ENCODE data around the gene PTGES3L. TPM values are rescaled to one million over a fixed set of nuclear protein-coding genes. Genes with fewer than 3 reads are reported as not detected.

The PTGES3L gene
- total RNA-seq: 1 to 10 TPM; 1.1 to 3.6 TPM

- Mint-ChIP-seq H3K27ac (peak within 1 kb of the TSS; percentile 85 to 98), H3K9me3 (no peaks in the 10 kb centered on the region), H3K36me3 (peaks cover 9 to 26% of the 10 kb centered on the region in 2 donors)
- DNase-seq (ENCODE audit: low spot score in 2 of 2): peak; percentile 27 to 66
- ATAC-seq: peak; percentile 76 to 83
These were observed at the start of gene PTGES3L for GRCh38 chr17:42979511-42980273. Gene PTGES3L (minus strand): TSS chr17:42980080. CDS start chr17:42980053, 27 bp downstream.

- H3K36me3 Mint-ChIP-seq: no peaks in the 10 kb centered on the region
- no peak for ATAC-seq
- H3K9me3 Mint-ChIP-seq: no peaks in the 10 kb centered on the region
These were observed 48.5 kb upstream of the PTGES3L start for GRCh38 chr17:43028221-43028861.

DNA sequence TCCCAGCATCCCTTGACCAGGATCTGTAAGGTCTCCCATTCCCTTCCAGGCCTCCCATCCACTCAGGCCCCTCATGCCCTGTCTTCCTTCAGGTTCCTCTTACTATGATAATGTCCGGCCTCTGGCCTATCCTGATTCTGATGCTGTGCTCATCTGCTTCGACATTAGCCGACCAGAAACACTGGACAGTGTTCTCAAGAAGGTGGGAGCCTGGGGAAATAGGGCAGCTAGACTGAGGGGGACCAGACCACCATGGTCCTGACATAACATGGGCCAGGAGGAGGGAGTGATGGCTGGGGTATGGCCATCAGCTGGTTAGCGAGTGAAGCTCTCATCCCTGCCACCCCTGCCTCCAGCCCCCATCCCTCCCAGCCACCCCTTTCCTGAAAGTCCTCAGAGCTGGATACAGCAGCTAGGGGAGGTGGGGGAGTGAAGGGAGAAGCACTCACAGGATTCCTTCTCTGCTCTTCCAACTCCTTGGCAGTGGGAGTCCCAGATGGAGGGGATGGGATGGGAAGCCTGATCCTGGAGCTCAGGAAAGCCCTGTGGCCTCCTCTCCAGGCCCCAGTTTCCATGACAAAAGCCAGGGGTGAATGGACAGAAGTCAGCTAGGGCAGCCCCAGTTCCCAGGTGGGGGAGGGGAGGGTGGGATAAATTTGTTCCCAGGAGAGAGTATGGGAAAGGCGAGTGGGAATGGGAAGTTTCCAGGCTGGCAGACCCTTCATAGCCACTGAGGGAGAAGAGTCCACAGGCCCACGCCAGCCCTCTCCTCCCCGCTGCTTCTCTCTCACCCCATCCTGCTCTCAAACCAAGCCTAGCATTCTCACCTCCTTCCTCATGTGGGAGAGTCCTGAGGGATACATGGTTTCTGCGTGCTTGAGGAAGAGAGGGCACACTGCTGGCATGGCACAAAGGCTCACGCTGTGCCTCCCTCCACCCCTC lies 47.5 kb upstream of the PTGES3L start:
- Mint-ChIP-seq H3K9me3 (no peaks in the 10 kb centered on the region), H3K36me3 (no peaks in the 10 kb centered on the region), H3K27ac (peak overlapping the region in 1 of 2 donors; percentile 16)
- DNase-seq (ENCODE audit: low spot score in 2 of 2): no peak
- ATAC-seq: no peak

More at GRCh38 chr17:43028221-43028861, 48.5 kb upstream of the PTGES3L start:
- no peak for DNase-seq (ENCODE audit: low spot score in 2 of 2)
- H3K27ac Mint-ChIP-seq: peak overlapping the region in 1 of 2 donors; percentile 79

DNA sequence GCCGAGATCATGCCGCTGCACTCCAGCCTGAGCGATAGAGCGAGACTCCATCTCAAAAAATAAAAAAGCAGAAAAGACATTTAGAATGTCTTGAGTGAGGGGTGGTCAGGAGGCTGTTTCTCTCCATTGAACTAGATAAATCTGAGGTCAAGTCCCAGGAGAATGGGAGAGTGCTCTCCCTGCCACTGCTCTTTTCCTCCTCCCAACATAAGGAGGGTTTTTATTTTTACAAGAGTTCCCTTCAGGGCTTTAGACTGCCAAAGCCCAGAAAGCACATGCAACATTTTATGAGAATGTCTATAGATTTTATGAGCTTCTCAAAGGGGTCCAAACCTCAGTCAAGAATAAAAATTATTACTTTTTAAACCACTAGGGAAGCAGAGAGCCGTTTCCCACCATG lies 46.7 kb upstream of the PTGES3L start:
- DNase-seq (ENCODE audit: low spot score in 2 of 2) (no peak), ATAC-seq (no peak)
- Mint-ChIP-seq H3K36me3 (no peaks in the 10 kb centered on the region), H3K27ac (no peak overlapping the region), H3K9me3 (no peaks in the 10 kb centered on the region)

DNA sequence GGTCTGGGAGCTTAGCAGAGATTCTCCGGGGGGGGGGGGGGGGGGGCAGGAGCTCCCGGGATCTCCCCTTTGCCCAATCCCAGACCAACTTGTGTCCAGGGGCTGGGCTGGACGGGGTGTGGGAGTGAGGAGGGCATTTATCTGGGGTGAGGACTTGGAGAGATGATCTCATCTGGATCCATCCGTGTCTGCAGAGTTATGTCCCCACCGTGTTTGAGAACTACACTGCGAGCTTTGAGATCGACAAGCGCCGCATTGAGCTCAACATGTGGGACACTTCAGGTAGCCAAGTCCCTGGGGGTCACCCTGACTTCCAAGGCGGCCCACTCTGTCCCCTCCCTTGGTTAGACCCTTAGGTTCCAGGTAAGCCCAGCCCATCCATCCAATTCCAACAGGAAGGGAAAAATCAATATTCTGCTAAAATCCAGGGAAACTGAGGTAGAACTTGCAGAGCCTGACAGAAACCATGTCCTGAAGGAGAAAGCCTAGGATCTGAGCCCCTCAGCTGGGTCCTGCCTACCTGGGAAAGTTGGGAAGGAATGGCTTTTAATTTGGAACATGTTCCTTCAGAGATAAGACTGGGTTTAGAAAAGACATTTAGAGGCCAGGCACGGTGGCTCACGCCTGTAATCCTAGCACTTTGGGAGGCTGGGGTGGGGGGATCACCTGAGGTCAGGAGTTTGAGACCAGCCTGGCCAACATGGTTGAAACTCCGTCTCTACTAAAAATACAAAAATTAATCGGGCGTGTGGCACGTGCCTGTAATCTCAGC lies 46.1 kb upstream of the PTGES3L start:
- H3K36me3 Mint-ChIP-seq: no peaks in the 10 kb centered on the region
- no peak overlapping the region for H3K27ac Mint-ChIP-seq
- no peak for DNase-seq (ENCODE audit: low spot score in 2 of 2)
- ATAC-seq: no peak
- H3K9me3 Mint-ChIP-seq: no peaks in the 10 kb centered on the region

DNA sequence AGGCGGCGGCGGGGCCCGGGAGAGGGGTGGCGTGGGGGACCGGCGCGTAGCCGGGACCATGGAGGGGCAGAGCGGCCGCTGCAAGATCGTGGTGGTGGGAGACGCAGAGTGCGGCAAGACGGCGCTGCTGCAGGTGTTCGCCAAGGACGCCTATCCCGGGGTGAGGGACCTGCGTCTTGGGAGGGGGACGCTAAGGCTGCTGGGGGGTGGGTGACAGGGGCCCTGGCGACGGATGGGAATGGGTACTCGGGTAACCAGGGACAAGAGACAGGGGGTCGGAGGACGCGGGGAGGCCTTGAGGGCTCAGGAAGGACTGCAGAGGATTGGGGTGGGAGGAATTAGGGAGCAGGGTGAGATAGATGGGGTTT lies 45.4 kb upstream of the PTGES3L start:
- Mint-ChIP-seq H3K36me3 (no peaks in the 10 kb centered on the region), H3K9me3 (no peaks in the 10 kb centered on the region), H3K27ac (peak overlapping the region; percentile 48 to 50)
- DNase-seq (ENCODE audit: low spot score in 2 of 2) (no peak), ATAC-seq (no peak)

DNA sequence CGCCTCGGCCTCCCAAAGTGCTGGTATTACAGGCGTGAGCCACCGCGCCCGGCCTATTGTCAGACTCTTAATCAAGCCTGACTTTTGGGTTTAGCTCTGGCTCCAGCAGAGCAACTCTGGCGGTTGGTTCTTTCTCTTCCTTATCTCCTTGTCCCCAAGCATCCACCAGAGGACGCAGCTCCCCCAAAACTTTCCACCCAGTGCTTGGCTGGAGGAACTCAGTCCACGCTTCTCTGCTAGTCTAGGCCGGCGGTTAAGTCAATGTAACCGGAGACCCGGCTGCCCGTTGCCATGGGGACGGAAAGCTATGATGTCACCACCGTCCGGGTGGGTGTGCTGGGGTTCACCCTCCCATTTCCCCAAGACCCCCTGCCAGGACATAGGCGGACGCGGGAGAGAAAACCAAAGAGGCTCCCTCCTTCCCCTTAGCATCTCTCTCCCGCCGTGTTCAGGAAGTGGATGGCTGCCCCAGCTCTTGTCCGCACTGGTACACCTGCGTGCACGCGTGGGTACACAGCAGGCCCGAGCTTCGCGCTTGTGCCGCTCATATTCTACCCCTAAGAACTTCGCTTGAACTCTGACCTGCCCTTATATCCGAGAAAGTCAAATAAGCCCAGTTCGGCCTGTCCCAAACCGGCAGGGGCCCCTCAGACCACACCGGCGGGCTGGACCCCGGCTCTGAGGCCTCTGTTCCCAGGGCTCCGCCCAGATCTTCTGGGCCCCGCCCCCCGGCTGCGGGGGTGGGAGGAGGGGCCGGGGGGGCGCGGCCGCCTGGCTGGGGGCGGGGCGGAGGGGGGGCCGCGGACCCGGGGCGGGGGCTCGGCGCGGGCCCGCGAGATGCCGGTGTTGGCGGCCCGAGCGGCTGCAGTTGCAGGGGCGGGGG lies 44.8 kb upstream of the PTGES3L start, which contains the start of gene RND2:
TSS of gene RND2 (plus strand) at position 825 of the 883 bp plus-strand sequence. CDS start 117 bp downstream, outside the sequence.
- ATAC-seq (peak; percentile 66 to 67), DNase-seq (ENCODE audit: low spot score in 2 of 2) (peak; percentile 75 to 78)
- no peaks in the 10 kb centered on the region for H3K36me3 Mint-ChIP-seq
- peak within 1 kb of the TSS; percentile 48 to 96 for H3K27ac Mint-ChIP-seq
- no peaks in the 10 kb centered on the region for H3K9me3 Mint-ChIP-seq

- Mint-ChIP-seq H3K36me3 (no peaks in the 10 kb centered on the region), H3K9me3 (no peaks in the 10 kb centered on the region), H3K27ac (peak within 1 kb of the TSS in 1 of 2 donors; percentile 94)
- DNase-seq (ENCODE audit: low spot score in 2 of 2) (peak; percentile 68 to 70), ATAC-seq (peak; percentile 68 to 74)
These were observed 42.0 kb upstream of the PTGES3L start, which contains the start of gene VAT1 for GRCh38 chr17:43021741-43022512. Gene VAT1 (minus strand): TSS chr17:43022385. CDS start chr17:43022322, 63 bp downstream.

- DNase-seq (ENCODE audit: low spot score in 2 of 2) (no peak), ATAC-seq (no peak)
- H3K27ac Mint-ChIP-seq: peak overlapping the region in 1 of 2 donors; percentile 94
- H3K36me3 Mint-ChIP-seq: no peaks in the 10 kb centered on the region
- H3K9me3 Mint-ChIP-seq: no peaks in the 10 kb centered on the region
These were observed 41.2 kb upstream of the PTGES3L start for GRCh38 chr17:43020789-43021740.

- no peak overlapping the region for H3K27ac Mint-ChIP-seq
- ATAC-seq (no peak), DNase-seq (ENCODE audit: low spot score in 2 of 2) (no peak)
- no peaks in the 10 kb centered on the region for H3K9me3 Mint-ChIP-seq
- no peaks in the 10 kb centered on the region for H3K36me3 Mint-ChIP-seq
These were observed 40.2 kb upstream of the PTGES3L start for GRCh38 chr17:43020030-43020621.

GRCh38 chr17:43019418-43019817 lies 39.5 kb upstream of the PTGES3L start:
- H3K9me3 Mint-ChIP-seq: no peaks in the 10 kb centered on the region
- no peak overlapping the region for H3K27ac Mint-ChIP-seq
- no peaks in the 10 kb centered on the region for H3K36me3 Mint-ChIP-seq
- ATAC-seq (no peak), DNase-seq (ENCODE audit: low spot score in 2 of 2) (no peak)

GRCh38 chr17:43018932-43019331 lies 39.1 kb upstream of the PTGES3L start:
- Mint-ChIP-seq H3K27ac (no peak overlapping the region), H3K9me3 (no peaks in the 10 kb centered on the region), H3K36me3 (no peaks in the 10 kb centered on the region)
- DNase-seq (ENCODE audit: low spot score in 2 of 2) (no peak), ATAC-seq (no peak)
